ENCODE results near the gene PXMP4.
"Not testable (repeated sequence)": the region's sequence is repeated elsewhere in the genome, so short reads cannot be mapped to it uniquely, and the experiment has no call there.

Gene PXMP4

DNA sequence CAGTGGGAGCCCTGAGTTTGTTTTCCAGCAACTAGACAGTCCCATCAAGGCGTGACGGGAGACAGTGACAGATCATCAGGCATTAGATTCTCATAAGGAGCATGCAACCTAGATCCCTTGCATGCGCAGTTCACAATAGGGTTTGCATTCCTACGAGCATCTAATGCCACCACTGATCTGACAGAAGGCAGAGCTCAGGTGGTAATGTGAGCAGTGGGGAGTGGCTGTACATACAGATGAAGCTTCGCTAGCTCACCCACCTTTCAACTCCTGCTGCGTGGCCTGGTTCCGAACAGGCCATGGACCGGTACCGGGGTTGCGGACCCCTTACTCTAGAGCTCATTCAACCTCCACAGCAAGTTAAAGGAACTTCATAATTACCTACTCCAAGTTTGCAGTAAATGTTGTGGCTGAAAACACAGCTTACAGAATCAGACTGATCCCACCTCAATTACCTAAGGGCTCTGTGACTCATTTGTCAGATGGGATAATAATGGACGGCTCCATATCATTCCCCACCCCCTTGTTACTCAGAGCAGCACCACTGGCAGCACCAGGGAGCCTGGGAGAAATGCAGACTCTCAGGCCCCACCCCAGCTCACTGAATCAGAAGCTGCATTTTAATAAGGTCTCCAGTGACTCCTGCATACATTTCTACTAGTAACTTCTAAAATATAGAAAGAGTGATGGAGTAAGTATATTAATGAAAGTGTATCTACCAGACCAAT is 15.7 kb downstream of the PXMP4 start:
- no peak overlapping the region for H3K4me3 ChIP-seq (ENCODE audit: low read depth, low read length)
- TF ChIP-seq, protein P1, sequence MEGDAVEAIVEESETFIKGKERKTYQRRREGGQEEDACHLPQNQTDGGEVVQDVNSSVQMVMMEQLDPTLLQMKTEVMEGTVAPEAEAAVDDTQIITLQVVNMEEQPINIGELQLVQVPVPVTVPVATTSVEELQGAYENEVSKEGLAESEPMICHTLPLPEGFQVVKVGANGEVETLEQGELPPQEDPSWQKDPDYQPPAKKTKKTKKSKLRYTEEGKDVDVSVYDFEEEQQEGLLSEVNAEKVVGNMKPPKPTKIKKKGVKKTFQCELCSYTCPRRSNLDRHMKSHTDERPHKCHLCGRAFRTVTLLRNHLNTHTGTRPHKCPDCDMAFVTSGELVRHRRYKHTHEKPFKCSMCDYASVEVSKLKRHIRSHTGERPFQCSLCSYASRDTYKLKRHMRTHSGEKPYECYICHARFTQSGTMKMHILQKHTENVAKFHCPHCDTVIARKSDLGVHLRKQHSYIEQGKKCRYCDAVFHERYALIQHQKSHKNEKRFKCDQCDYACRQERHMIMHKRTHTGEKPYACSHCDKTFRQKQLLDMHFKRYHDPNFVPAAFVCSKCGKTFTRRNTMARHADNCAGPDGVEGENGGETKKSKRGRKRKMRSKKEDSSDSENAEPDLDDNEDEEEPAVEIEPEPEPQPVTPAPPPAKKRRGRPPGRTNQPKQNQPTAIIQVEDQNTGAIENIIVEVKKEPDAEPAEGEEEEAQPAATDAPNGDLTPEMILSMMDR (IDR thresholded peaks at IDR 0.05; ENCODE audit: insufficient read depth, low read depth, low read length, missing control alignments), result no peak

DNA sequence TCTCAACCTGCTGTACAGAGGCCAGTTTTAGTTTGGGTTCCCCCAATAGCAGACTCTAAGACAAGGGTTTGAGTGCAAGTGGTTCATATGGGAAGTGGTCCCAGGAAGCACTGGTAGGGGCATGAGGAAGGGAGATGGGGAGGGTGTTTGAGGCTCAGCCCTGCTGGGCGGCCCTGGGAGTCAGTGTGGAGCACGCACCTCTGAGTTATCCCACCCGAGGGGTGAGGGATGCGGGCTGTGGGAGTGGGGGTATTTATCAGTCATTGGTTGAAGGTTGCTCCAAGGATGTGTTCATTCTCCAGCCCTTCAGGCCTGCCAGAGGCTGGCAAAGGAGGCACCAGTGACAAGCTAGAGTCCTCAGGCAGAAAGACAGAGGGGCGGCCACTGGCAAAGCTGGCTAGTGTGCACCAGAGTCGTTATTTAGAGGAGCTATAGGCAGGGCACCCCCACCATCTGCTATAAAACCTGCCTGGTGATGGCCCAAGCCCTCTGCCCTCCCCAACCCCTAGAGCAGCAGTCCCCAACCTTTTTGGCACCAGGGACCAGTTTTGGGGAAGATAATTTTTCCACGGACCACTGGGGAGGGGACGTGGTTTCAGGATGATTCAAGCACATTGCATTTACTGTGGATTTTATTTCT is 16.5 kb downstream of the PXMP4 start:
- no peak for DNase-seq (ENCODE audit: low read depth)
- TF ChIP-seq, protein P1 (IDR thresholded peaks at IDR 0.05; ENCODE audit: insufficient read depth, low read depth, low read length, missing control alignments), result no peak
- no peak overlapping the region for H3K4me3 ChIP-seq (ENCODE audit: low read depth, low read length)

More for the DNA sequence above, 15.7 kb downstream of the PXMP4 start:
- no peak for DNase-seq (ENCODE audit: low read depth)

DNA sequence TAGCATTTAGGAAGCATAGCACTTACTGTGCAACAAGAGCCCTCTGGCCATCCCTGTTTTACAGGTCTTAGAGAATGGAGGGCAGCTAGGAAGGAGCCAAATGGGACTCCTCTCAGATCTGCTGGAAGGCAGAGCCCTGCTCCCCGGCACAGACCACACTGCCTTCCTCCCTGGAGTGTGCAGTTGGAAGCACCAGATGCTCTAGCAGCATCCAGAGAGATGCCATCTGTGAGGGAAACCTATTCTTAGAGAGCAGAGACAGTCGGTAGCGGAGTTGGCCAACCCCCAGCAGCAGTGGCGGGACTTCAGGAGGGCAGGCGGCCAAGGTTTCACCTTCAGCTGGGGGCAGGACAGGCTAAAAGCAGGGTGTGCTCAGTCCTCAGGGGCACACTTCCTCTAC is 17.2 kb downstream of the PXMP4 start:
- TF ChIP-seq, protein P1 (IDR thresholded peaks at IDR 0.05; ENCODE audit: insufficient read depth, low read depth, low read length, missing control alignments), result no peak
- no peak overlapping the region for H3K4me3 ChIP-seq (ENCODE audit: low read depth, low read length)
- DNase-seq (ENCODE audit: low read depth), result no peak

DNA sequence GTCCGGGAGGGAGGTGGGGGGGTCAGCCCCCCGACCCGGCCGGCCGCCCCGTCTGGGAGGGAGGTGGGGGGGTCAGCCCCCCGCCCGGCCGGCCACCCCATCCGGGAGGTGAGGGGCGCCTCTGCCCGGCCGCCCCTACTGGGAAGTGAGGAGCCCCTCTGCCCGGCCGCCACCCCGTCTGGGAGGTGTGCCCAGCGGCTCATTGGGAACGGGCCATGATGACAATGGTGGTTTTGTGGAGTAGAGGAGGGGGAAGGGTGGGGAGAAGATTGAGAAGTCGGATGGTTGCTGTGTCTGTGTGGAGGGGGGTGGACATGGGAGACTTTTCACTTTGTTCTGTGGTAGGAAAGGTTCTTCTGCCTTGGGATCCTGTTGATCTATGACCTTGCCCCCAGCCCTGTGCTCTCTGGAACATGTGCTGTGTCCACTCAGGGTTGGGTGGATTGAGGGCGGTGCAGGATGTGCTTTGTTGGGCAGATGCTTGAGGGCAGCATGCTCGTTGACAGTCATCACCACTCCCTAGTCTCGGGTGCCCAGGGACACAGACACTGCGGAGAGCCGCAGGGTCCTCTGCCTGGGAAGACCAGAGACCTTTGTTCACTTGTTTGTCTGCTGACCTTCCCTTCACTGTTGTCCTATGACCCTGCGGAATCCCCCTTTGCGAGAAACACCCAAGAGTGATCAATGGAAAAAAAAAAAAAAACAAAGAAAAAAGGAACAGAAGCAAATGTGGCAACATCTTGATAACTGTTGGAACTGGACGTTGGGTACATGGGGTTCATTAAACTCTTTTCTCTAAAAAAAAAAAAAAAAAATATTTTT is 18.3 kb downstream of the PXMP4 start:
- H3K4me3 ChIP-seq (ENCODE audit: low read depth, low read length), result no peak overlapping the region
- TF ChIP-seq, protein P1 (IDR thresholded peaks at IDR 0.05; ENCODE audit: insufficient read depth, low read depth, low read length, missing control alignments), result no peak
- DNase-seq (ENCODE audit: low read depth), result no peak

DNA sequence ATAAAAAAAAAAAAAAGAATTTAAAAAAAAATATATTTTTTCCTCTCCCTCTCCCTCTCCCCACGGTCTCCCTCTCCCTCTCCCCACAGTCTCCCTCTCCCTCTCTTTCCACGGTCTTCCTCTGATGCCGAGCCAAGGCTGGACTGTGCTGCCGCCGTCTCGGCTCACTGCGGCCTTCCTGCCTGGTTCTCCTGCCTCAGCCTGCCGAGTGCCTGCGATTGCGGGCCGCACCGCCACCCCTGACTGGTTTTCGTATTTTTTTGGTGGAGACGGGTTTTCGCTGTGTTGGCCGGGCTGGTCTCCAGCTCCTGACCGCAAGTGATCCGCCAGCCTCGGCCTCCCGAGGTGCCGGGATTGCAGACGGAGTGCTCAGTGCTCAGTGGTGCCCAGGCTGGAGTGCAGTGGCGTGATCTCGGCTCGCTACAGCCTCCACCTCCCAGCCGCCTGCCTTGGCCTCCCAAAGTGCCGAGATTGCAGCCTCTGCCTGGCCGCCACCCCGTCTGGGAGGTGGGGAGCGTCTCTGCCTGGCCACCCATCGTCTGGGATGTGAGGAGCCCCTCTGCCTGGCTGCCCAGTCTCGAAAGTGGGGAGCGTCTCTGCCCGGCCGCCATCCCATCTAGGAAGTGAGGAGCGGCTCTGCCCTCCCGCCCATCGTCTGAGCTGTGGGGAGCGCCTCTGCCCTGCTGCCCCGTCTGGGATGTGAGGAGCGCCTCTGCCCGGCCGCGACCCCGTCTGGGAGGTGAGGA is 19.2 kb downstream of the PXMP4 start:
- not testable (repeated sequence) for H3K4me3 ChIP-seq (ENCODE audit: low read depth, low read length); DNase-seq (ENCODE audit: low read depth)

DNA sequence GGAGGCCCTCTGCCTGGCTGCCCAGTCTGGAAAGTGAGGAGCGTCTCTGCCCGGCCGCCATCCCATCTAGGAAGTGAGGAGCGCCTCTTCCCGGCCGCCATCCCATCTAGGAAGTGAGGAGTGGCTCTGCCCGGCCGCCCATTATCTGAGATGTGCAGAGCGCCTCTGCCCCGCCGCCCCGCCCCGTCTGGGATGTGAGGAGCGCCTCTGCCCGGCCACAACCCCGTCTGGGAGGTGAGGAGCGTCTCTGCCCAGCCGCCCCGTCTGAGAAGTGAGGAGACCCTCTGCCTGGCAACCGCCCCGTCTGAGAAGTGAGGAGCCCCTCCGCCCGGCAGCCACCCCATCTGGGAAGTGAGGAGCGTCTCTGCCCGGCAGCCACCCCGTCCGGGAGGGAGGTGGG is 21.1 kb downstream of the PXMP4 start:
- DNase-seq (ENCODE audit: low read depth); H3K4me3 ChIP-seq (ENCODE audit: low read depth, low read length): not testable (repeated sequence)

DNA sequence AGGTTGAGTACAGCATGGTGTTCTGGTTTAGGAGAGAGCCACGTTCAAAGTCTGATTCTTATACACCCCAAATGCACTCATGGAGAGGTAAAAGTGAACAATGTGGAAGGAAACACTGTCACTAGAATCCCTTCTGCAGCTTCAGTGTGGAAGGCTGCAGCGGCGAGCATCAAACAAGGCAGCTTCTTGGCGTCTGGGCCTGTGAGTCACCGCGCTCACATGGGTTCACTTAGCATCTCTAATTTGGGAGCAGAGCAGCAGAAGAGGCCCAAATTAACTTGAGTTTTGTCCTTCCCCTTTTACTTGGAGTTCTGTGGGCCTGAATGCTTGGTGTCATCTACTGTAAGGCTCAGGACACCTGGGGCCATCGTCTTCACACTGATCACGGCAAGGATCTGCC is 23.0 kb downstream of the PXMP4 start:
- no peak for DNase-seq (ENCODE audit: low read depth)
- H3K4me3 ChIP-seq (ENCODE audit: low read depth, low read length), result no peak overlapping the region
- TF ChIP-seq, protein P1 (IDR thresholded peaks at IDR 0.05; ENCODE audit: insufficient read depth, low read depth, low read length, missing control alignments), result no peak

All from GM12865 (cell line).